Body of pancreas (tissue), 4 donors: ENCODE data around the gene CLDN34.

ENCODE experiments used
- CTCF ChIP-seq, 7 experiments: fragments of 450-650 bp in 4 of 7; fragments of 200-600 bp in 3 of 7; sonication (generic) in 3 of 7; IDR thresholded peaks; one replicate each; pipeline ENCODE4 v1.5.1; 2016 to 2019; ENCODE audit warnings: antibody characterized with exemption in 7 of 7
- POLR2A ChIP-seq, 3 donors: fragments of 450-650 bp; IDR thresholded peaks; one replicate each; pipeline ENCODE4 v1.6.1; 2016; ENCODE audit warnings: antibody characterized with exemption in 3 of 3, mild to moderate bottlenecking in 2 of 3

- TF ChIP-seq CTCF (IDR thresholded peaks at IDR 0.05) (no peak), POLR2A (IDR thresholded peaks at IDR 0.05) (no peak)
Measured at GRCh38 chrX:9992724-9993123, 25.6 kb downstream of the CLDN34 start.
